Fibroblast of pulmonary artery (primary cell): ENCODE results near the gene ITGA5.

Experiments used
- DNase-seq: peaks from one replicate; pipeline ENCODE4 v3.0.0-alpha.2; 2010; ENCODE audit warnings: low read depth
- H3K4me3 ChIP-seq: replicated peaks from 2 replicates; pipeline ENCODE4 v1.5.1; 2011; ENCODE audit warnings: low read depth, mild to moderate bottlenecking, control low read depth, low read length, moderate library complexity
- TF ChIP-seq, protein P1 (sequence below): IDR thresholded peaks from 2 replicates; pipeline ENCODE4 v1.5.1; 2011; ENCODE audit warnings: mild to moderate bottlenecking, control low read depth, low read length, inconsistent platforms; ENCODE audit errors: missing control alignments

Gene ITGA5

DNA sequence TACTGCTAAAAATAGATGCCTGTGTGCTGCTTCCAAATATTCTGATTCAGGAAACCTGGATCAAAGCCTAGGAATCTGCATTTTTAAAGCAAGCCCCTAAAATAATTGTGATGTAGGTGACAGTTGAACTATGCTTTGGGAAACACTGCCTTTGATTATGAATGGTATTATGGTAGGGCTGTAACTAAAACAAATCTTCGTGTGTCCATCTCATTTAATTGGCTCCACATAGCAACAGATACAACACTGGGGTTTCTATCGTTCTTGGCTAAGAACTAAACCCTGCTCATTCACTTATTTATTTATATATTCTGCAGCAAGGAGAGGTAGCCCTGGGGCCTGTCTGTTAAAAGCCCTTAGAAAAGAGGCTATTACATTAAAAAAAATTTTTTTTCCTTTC lies 23.0 kb upstream of the ITGA5 start:
- TF ChIP-seq, protein P1, sequence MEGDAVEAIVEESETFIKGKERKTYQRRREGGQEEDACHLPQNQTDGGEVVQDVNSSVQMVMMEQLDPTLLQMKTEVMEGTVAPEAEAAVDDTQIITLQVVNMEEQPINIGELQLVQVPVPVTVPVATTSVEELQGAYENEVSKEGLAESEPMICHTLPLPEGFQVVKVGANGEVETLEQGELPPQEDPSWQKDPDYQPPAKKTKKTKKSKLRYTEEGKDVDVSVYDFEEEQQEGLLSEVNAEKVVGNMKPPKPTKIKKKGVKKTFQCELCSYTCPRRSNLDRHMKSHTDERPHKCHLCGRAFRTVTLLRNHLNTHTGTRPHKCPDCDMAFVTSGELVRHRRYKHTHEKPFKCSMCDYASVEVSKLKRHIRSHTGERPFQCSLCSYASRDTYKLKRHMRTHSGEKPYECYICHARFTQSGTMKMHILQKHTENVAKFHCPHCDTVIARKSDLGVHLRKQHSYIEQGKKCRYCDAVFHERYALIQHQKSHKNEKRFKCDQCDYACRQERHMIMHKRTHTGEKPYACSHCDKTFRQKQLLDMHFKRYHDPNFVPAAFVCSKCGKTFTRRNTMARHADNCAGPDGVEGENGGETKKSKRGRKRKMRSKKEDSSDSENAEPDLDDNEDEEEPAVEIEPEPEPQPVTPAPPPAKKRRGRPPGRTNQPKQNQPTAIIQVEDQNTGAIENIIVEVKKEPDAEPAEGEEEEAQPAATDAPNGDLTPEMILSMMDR, result no peak
- no peak for DNase-seq
- H3K4me3 ChIP-seq, result no peak overlapping the region

DNA sequence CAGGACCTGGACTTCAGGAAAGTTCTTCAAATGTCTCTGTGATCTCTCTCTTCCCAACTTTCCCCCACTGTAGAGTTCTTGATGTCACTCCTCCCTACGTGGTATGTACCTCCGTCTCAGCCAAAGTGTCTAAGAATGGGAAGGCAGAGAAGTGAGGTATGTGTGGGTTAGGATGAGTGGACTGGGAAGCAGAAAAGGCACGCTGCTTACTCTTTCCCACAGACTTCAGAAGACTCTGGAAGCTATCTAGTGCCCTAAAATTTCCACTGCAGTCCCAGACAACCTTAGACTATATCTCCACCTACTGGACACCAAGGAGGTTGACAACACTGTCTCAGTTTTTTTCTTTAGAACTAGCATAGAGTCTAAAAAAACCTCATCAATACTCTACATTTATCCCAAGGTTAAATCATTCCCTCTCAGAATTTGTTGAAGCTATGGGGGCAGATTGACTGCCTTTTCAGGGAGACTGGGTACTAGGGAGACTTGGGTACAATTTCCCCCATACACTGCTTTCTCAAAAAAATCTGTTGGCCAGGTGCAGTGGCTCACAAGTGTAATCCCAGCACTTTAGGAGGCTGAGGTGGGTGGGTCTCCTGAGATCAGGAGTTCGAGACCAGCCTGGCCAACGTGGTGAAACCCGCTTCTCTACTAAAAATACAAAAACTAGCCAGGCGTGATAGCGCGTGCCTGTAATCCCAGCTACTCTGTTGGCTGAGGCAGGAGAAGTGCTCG lies 20.6 kb upstream of the ITGA5 start:
- H3K4me3 ChIP-seq, result no peak overlapping the region
- DNase-seq, result peak; percentile 84
- TF ChIP-seq, protein P1, result peak; percentile 89

GRCh38 chr12:54439096-54439495 lies 20.0 kb upstream of the ITGA5 start:
- no peak for DNase-seq
- no peak overlapping the region for H3K4me3 ChIP-seq
- TF ChIP-seq, protein P1, result no peak

- no peak overlapping the region for H3K4me3 ChIP-seq
Measured at GRCh38 chr12:54438517-54438916, 19.5 kb upstream of the ITGA5 start.

DNA sequence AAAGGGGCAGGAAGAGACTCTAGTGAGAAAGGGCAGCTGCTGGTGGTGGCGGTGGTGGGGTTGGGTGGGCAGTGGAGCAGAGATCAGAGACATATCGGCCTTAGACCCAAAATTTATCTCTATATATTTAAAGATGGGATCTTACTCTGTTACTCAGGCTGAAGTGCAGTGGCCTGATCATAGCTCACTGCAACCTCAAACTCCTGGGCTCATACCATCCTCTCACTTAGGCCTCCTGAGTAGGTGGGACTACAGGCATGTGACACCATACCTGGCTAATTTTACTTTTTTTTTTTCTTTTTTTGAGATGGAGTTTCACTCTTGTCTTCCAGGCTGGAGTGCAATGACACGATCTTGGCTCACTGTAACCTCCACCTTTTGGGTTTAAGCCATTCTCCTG lies 18.6 kb upstream of the ITGA5 start:
- TF ChIP-seq, protein P1, result no peak
- no peak overlapping the region for H3K4me3 ChIP-seq
- no peak for DNase-seq

More at GRCh38 chr12:54438517-54438916, 19.5 kb upstream of the ITGA5 start:
- TF ChIP-seq, protein P1, result no peak
- DNase-seq, result no peak

DNA sequence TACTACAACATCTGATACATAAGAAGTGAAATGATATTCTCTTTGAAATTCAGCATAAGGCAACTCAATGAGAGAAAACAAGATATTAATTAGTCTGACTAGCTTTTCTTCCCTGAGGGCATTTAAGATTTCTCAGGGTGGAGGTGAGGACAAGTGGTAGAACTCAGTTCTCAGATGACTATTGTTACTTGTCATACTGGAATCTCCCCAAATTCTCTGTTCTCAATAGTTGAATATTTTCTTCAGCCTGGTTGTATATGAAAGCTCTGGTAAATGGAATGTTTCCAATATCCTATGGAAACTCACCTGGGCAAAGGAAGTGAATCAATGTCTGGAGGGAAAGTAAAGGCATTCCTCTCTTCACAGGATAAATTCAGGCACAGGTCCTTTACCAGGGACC lies 18.2 kb upstream of the ITGA5 start:
- H3K4me3 ChIP-seq, result no peak overlapping the region
- TF ChIP-seq, protein P1, result no peak
- DNase-seq, result no peak

DNA sequence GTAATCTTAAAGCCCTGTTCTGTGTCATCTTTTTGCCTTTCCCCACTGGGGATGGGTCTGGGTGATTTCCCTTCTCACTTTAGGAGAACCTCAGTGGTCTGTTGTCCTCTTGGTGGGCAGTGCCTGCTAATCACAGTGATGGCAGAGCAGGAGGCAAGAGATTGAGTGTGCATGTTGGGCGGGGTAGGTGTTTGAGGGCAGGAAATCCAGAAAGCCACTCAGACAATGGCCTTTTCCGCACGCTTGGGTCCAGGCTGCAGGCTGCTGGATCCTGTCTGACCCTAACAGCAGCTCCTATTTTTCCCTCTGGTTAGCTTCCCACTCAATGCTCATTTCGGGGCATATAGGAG lies 13.7 kb upstream of the ITGA5 start:
- TF ChIP-seq, protein P1, result no peak
- no peak for DNase-seq
- H3K4me3 ChIP-seq, result no peak overlapping the region
